ENCODE results near the gene KCTD5.

The KCTD5 gene

GRCh38 chr16:2710021-2710710, 27.8 kb downstream of the KCTD5 start:
- H3K4me1 ChIP-seq (ENCODE audit: control insufficient read depth in 1 of 2, insufficient read depth in 2 of 2, low read length in 2 of 2) = no peaks in the 10 kb centered on the region
- peaks cover 12 to 38% of the 10 kb centered on the region in 2 donors for H3K36me3 ChIP-seq (ENCODE audit: control insufficient read depth in 1 of 2, insufficient read depth in 2 of 2, low read length in 2 of 2)
- H3K27ac ChIP-seq (ENCODE audit: low read depth, low read length) = no peak overlapping the region
- H3K9ac ChIP-seq (ENCODE audit: low read depth in 1 of 2, low read length in 2 of 2) = no peak overlapping the region
- H3K27me3 ChIP-seq (ENCODE audit: control insufficient read depth in 1 of 2, insufficient read depth in 2 of 2, low read length in 2 of 2) = no peaks in the 10 kb centered on the region
- H3K9me3 ChIP-seq (ENCODE audit: control insufficient read depth in 1 of 2, low read length in 2 of 2) = no peaks in the 10 kb centered on the region
- no peak overlapping the region for H3K4me3 ChIP-seq (ENCODE audit: low read depth in 1 of 2, low read length in 2 of 2)

GRCh38 chr16:2710711-2711231, 28.4 kb downstream of the KCTD5 start:
- no peaks in the 10 kb centered on the region for H3K9me3 ChIP-seq (ENCODE audit: control insufficient read depth in 1 of 2, low read length in 2 of 2)
- no peak overlapping the region for H3K9ac ChIP-seq (ENCODE audit: low read depth in 1 of 2, low read length in 2 of 2)
- H3K27ac ChIP-seq (ENCODE audit: low read depth, low read length) = no peak overlapping the region
- H3K36me3 ChIP-seq (ENCODE audit: control insufficient read depth in 1 of 2, insufficient read depth in 2 of 2, low read length in 2 of 2) = peaks cover 12 to 32% of the 10 kb centered on the region in 2 donors
- no peaks in the 10 kb centered on the region for H3K27me3 ChIP-seq (ENCODE audit: control insufficient read depth in 1 of 2, insufficient read depth in 2 of 2, low read length in 2 of 2)
- no peak overlapping the region for H3K4me3 ChIP-seq (ENCODE audit: low read depth in 1 of 2, low read length in 2 of 2)
- H3K4me1 ChIP-seq (ENCODE audit: control insufficient read depth in 1 of 2, insufficient read depth in 2 of 2, low read length in 2 of 2) = no peaks in the 10 kb centered on the region

GRCh38 chr16:2711370-2712062, 29.2 kb downstream of the KCTD5 start:
- Histone ChIP-seq H3K36me3 (ENCODE audit: control insufficient read depth in 1 of 2, insufficient read depth in 2 of 2, low read length in 2 of 2) (peaks cover 12 to 27% of the 10 kb centered on the region in 2 donors), H3K27ac (ENCODE audit: low read depth, low read length) (no peak overlapping the region), H3K27me3 (ENCODE audit: control insufficient read depth in 1 of 2, insufficient read depth in 2 of 2, low read length in 2 of 2) (no peaks in the 10 kb centered on the region), H3K9ac (ENCODE audit: low read depth in 1 of 2, low read length in 2 of 2) (no peak overlapping the region), H3K4me1 (ENCODE audit: control insufficient read depth in 1 of 2, insufficient read depth in 2 of 2, low read length in 2 of 2) (no peaks in the 10 kb centered on the region), H3K9me3 (ENCODE audit: control insufficient read depth in 1 of 2, low read length in 2 of 2) (no peaks in the 10 kb centered on the region), H3K4me3 (ENCODE audit: low read depth in 1 of 2, low read length in 2 of 2) (no peak overlapping the region)

GRCh38 chr16:2712063-2712441, 29.7 kb downstream of the KCTD5 start:
- no peak overlapping the region for H3K4me3 ChIP-seq (ENCODE audit: low read depth in 1 of 2, low read length in 2 of 2)
- H3K27me3 ChIP-seq (ENCODE audit: control insufficient read depth in 1 of 2, insufficient read depth in 2 of 2, low read length in 2 of 2) = no peaks in the 10 kb centered on the region
- H3K27ac ChIP-seq (ENCODE audit: low read depth, low read length) = no peak overlapping the region
- no peaks in the 10 kb centered on the region for H3K9me3 ChIP-seq (ENCODE audit: control insufficient read depth in 1 of 2, low read length in 2 of 2)
- peaks cover 10 to 26% of the 10 kb centered on the region in 2 donors for H3K36me3 ChIP-seq (ENCODE audit: control insufficient read depth in 1 of 2, insufficient read depth in 2 of 2, low read length in 2 of 2)
- no peak overlapping the region for H3K9ac ChIP-seq (ENCODE audit: low read depth in 1 of 2, low read length in 2 of 2)
- no peaks in the 10 kb centered on the region for H3K4me1 ChIP-seq (ENCODE audit: control insufficient read depth in 1 of 2, insufficient read depth in 2 of 2, low read length in 2 of 2)

- no peak overlapping the region for H3K4me3 ChIP-seq (ENCODE audit: low read depth in 1 of 2, low read length in 2 of 2)
- H3K4me1 ChIP-seq (ENCODE audit: control insufficient read depth in 1 of 2, insufficient read depth in 2 of 2, low read length in 2 of 2) = no peaks in the 10 kb centered on the region
- no peaks in the 10 kb centered on the region for H3K27me3 ChIP-seq (ENCODE audit: control insufficient read depth in 1 of 2, insufficient read depth in 2 of 2, low read length in 2 of 2)
- H3K36me3 ChIP-seq (ENCODE audit: control insufficient read depth in 1 of 2, insufficient read depth in 2 of 2, low read length in 2 of 2) = peaks cover 5 to 21% of the 10 kb centered on the region in 2 donors
- H3K9ac ChIP-seq (ENCODE audit: low read depth in 1 of 2, low read length in 2 of 2) = no peak overlapping the region
- H3K9me3 ChIP-seq (ENCODE audit: control insufficient read depth in 1 of 2, low read length in 2 of 2) = no peaks in the 10 kb centered on the region
- H3K27ac ChIP-seq (ENCODE audit: low read depth, low read length) = no peak overlapping the region
Measured at GRCh38 chr16:2712546-2712945, 30.2 kb downstream of the KCTD5 start.

GRCh38 chr16:2713523-2713922, 31.2 kb downstream of the KCTD5 start:
- Histone ChIP-seq H3K4me1 (ENCODE audit: control insufficient read depth in 1 of 2, insufficient read depth in 2 of 2, low read length in 2 of 2) (no peaks in the 10 kb centered on the region), H3K27me3 (ENCODE audit: control insufficient read depth in 1 of 2, insufficient read depth in 2 of 2, low read length in 2 of 2) (no peaks in the 10 kb centered on the region), H3K36me3 (ENCODE audit: control insufficient read depth in 1 of 2, insufficient read depth in 2 of 2, low read length in 2 of 2) (peaks cover 0 to 11% of the 10 kb centered on the region in 2 donors), H3K9ac (ENCODE audit: low read depth in 1 of 2, low read length in 2 of 2) (no peak overlapping the region), H3K27ac (ENCODE audit: low read depth, low read length) (no peak overlapping the region), H3K9me3 (ENCODE audit: control insufficient read depth in 1 of 2, low read length in 2 of 2) (no peaks in the 10 kb centered on the region), H3K4me3 (ENCODE audit: low read depth in 1 of 2, low read length in 2 of 2) (no peak overlapping the region)

- no peak overlapping the region for H3K27ac ChIP-seq (ENCODE audit: low read depth, low read length)
- peaks cover 0 to 7% of the 10 kb centered on the region in 2 donors for H3K36me3 ChIP-seq (ENCODE audit: control insufficient read depth in 1 of 2, insufficient read depth in 2 of 2, low read length in 2 of 2)
- H3K9me3 ChIP-seq (ENCODE audit: control insufficient read depth in 1 of 2, low read length in 2 of 2) = no peaks in the 10 kb centered on the region
- no peak overlapping the region for H3K9ac ChIP-seq (ENCODE audit: low read depth in 1 of 2, low read length in 2 of 2)
- peaks cover 0 to 5% of the 10 kb centered on the region in 2 donors for H3K4me1 ChIP-seq (ENCODE audit: control insufficient read depth in 1 of 2, insufficient read depth in 2 of 2, low read length in 2 of 2)
- H3K27me3 ChIP-seq (ENCODE audit: control insufficient read depth in 1 of 2, insufficient read depth in 2 of 2, low read length in 2 of 2) = no peaks in the 10 kb centered on the region
- H3K4me3 ChIP-seq (ENCODE audit: low read depth in 1 of 2, low read length in 2 of 2) = no peak overlapping the region
Measured at GRCh38 chr16:2713985-2714774, 31.9 kb downstream of the KCTD5 start.

- Histone ChIP-seq H3K27ac (ENCODE audit: low read depth, low read length) (no peak overlapping the region), H3K9me3 (ENCODE audit: control insufficient read depth in 1 of 2, low read length in 2 of 2) (no peaks in the 10 kb centered on the region), H3K36me3 (ENCODE audit: control insufficient read depth in 1 of 2, insufficient read depth in 2 of 2, low read length in 2 of 2) (peaks cover 0 to 6% of the 10 kb centered on the region in 2 donors), H3K4me3 (ENCODE audit: low read depth in 1 of 2, low read length in 2 of 2) (no peak overlapping the region), H3K9ac (ENCODE audit: low read depth in 1 of 2, low read length in 2 of 2) (no peak overlapping the region), H3K27me3 (ENCODE audit: control insufficient read depth in 1 of 2, insufficient read depth in 2 of 2, low read length in 2 of 2) (no peaks in the 10 kb centered on the region), H3K4me1 (ENCODE audit: control insufficient read depth in 1 of 2, insufficient read depth in 2 of 2, low read length in 2 of 2) (peaks cover 6 to 14% of the 10 kb centered on the region in 2 donors)
Measured at GRCh38 chr16:2715064-2715463, 32.7 kb downstream of the KCTD5 start.

- H3K9me3 ChIP-seq (ENCODE audit: control insufficient read depth in 1 of 2, low read length in 2 of 2) = no peaks in the 10 kb centered on the region
- peaks cover 0 to 3% of the 10 kb centered on the region in 2 donors for H3K36me3 ChIP-seq (ENCODE audit: control insufficient read depth in 1 of 2, insufficient read depth in 2 of 2, low read length in 2 of 2)
- H3K9ac ChIP-seq (ENCODE audit: low read depth in 1 of 2, low read length in 2 of 2) = no peak overlapping the region
- peaks cover 6 to 14% of the 10 kb centered on the region in 2 donors for H3K4me1 ChIP-seq (ENCODE audit: control insufficient read depth in 1 of 2, insufficient read depth in 2 of 2, low read length in 2 of 2)
- no peak overlapping the region for H3K27ac ChIP-seq (ENCODE audit: low read depth, low read length)
- H3K4me3 ChIP-seq (ENCODE audit: low read depth in 1 of 2, low read length in 2 of 2) = peak overlapping the region in 1 of 2 donors; percentile 16
- H3K27me3 ChIP-seq (ENCODE audit: control insufficient read depth in 1 of 2, insufficient read depth in 2 of 2, low read length in 2 of 2) = no peaks in the 10 kb centered on the region
Measured at GRCh38 chr16:2715519-2715918, 33.2 kb downstream of the KCTD5 start.

Data from duodenal mucosa (tissue), 2 donors.